Mesothelial cell of epicardium (in vitro differentiated cells): Measurements from ENCODE around the gene USP6NL. TPM values are rescaled to one million over a fixed set of nuclear protein-coding genes. Genes with fewer than 3 reads are reported as not detected.

Source experiments
- DNase-seq, 2 experiments: peaks; one replicate each; pipeline ENCODE4 v3.0.0; 2021; ENCODE audit warnings: low spot score in 2 of 2; ENCODE audit not compliant: unreplicated experiment in 2 of 2
- H3K27ac Mint-ChIP-seq: 2 replicates; pipeline ENCODE4 v1.8.0; 2021; ENCODE audit warnings: mixed read lengths
- H3K27me3 Mint-ChIP-seq: 2 replicates; pipeline ENCODE4 v1.8.0; 2021; ENCODE audit warnings: low read depth, mixed read lengths
- H3K36me3 Mint-ChIP-seq: 2 replicates; pipeline ENCODE4 v1.8.0; 2021; ENCODE audit warnings: mixed read lengths
- H3K4me1 Mint-ChIP-seq: 2 replicates; pipeline ENCODE4 v1.8.0; 2021; ENCODE audit warnings: mixed read lengths
- H3K4me3 Mint-ChIP-seq: 2 replicates; pipeline ENCODE4 v1.8.0; 2021; ENCODE audit warnings: mild to moderate bottlenecking, moderate library complexity, mixed read lengths
- H3K9me3 Mint-ChIP-seq: 2 replicates; pipeline ENCODE4 v1.8.0; 2021; ENCODE audit warnings: mixed read lengths
- CTCF ChIP-seq: fragments of 200-600 bp; sonication (generic); IDR thresholded peaks from one replicate; pipeline ENCODE4 v1.5.0; 2021; ENCODE audit warnings: antibody characterized with exemption; ENCODE audit not compliant: unreplicated experiment
- total RNA-seq: library from RNA; stranded (reverse); gene quantifications from 3 replicates; pipeline ENCODE4 v1.2.1, GENCODE V29; 2021

The USP6NL gene
- total RNA-seq, 1 donor from 2014 or later = 35.8 TPM

- Mint-ChIP-seq H3K36me3 (peaks cover 7% of the 10 kb centered on the region), H3K27ac (peak overlapping the region; percentile 76), H3K9me3 (peaks cover 6% of the 10 kb centered on the region), H3K4me1 (peaks cover 33% of the 10 kb centered on the region), H3K27me3 (no peaks in the 10 kb centered on the region), H3K4me3 (no peak overlapping the region)
- DNase-seq = no peak
- TF ChIP-seq CTCF = no peak
These were observed 7.7 kb downstream of the USP6NL start for GRCh38 chr10:11603741-11604140.

- H3K4me3 Mint-ChIP-seq = no peak overlapping the region
- H3K27ac Mint-ChIP-seq = peak overlapping the region; percentile 79
- H3K36me3 Mint-ChIP-seq = peaks cover 7% of the 10 kb centered on the region
- peaks cover 6% of the 10 kb centered on the region for H3K9me3 Mint-ChIP-seq
- no peak for TF ChIP-seq CTCF
- peaks cover 26% of the 10 kb centered on the region for H3K4me1 Mint-ChIP-seq
- DNase-seq = no peak
- no peaks in the 10 kb centered on the region for H3K27me3 Mint-ChIP-seq
These were observed 8.4 kb downstream of the USP6NL start for GRCh38 chr10:11602919-11603523.

GRCh38 chr10:11602358-11602757 is 9.1 kb downstream of the USP6NL start:
- no peak for TF ChIP-seq CTCF
- Mint-ChIP-seq H3K9me3 (peaks cover 6% of the 10 kb centered on the region), H3K4me1 (peaks cover 23% of the 10 kb centered on the region), H3K27ac (no peak overlapping the region), H3K27me3 (no peaks in the 10 kb centered on the region), H3K4me3 (no peak overlapping the region), H3K36me3 (peaks cover 7% of the 10 kb centered on the region)
- no peak for DNase-seq

GRCh38 chr10:11601670-11602069 is 9.8 kb downstream of the USP6NL start:
- Mint-ChIP-seq H3K4me1 (peaks cover 23% of the 10 kb centered on the region), H3K4me3 (no peak overlapping the region), H3K27ac (no peak overlapping the region), H3K27me3 (no peaks in the 10 kb centered on the region), H3K9me3 (peaks cover 6% of the 10 kb centered on the region), H3K36me3 (peaks cover 10% of the 10 kb centered on the region)
- DNase-seq = no peak
- no peak for TF ChIP-seq CTCF

- H3K9me3 Mint-ChIP-seq = no peaks in the 10 kb centered on the region
These were observed 11.2 kb downstream of the USP6NL start for GRCh38 chr10:11600280-11600679.

More at GRCh38 chr10:11600280-11600679, 11.2 kb downstream of the USP6NL start:
- no peaks in the 10 kb centered on the region for H3K27me3 Mint-ChIP-seq
- DNase-seq = no peak
- no peak overlapping the region for H3K4me3 Mint-ChIP-seq
- no peak for TF ChIP-seq CTCF
- no peak overlapping the region for H3K27ac Mint-ChIP-seq
- peaks cover 20% of the 10 kb centered on the region for H3K4me1 Mint-ChIP-seq
- H3K36me3 Mint-ChIP-seq = peaks cover 10% of the 10 kb centered on the region
